Vagina (tissue), 2 donors: ENCODE measurements around the gene HIVEP1.

ENCODE experiments used
- POLR2AphosphoS5 ChIP-seq, 2 donors: sonication (generic); formaldehyde crosslinking; IDR thresholded peaks; one replicate each; pipeline ENCODE4 v1.9.0; 2017; ENCODE audit warnings: antibody characterized with exemption in 2 of 2, mild to moderate bottlenecking in 2 of 2, low read depth in 1 of 2; ENCODE audit not compliant: insufficient read depth in 1 of 2
- TF ChIP-seq, protein P1 (sequence below), 3 experiments: fragments of 450-650 bp in 2 of 3; fragments of 200-600 bp in 1 of 3; sonication (generic) in 1 of 3; IDR thresholded peaks; one replicate each; pipeline ENCODE4 v1.5.1; 2017 to 2019; ENCODE audit warnings: antibody characterized with exemption in 3 of 3, mild to moderate bottlenecking in 2 of 3, moderate library complexity in 2 of 3

DNA sequence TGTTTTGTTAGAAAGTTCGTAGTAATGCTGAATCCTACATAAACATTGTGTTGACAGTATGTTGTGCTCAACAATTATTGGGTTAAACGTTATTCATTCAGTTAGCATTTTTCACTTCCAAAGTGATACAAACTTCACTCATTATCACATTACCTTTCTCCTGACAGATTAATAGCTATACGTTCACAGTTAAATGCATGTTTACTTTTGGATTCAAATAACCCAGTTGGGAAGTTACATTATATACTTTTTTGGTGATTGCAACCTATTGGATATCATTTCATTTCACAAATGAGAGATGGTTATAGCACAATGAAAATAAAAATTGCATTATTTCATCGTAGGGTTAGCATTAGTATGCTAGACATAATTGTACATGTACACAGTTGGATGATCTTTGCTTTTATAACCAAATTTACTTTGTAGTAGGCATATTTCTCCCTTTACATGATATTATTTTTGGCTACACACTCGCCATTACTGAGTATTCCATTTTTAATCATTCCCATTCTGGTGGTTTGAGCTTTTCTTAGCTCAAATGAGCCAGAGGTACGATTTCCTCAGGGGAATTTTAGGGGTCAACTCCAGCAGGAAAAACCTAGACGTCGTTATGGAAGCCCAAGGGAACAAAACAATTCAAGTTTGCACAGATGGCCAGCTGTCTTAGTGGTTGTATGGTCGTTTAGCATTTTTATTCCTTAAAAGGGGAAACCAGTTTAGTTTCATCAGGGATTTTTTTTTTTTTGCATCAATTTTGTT is 2.1 kb upstream of the HIVEP1 start:
- TF ChIP-seq, protein P1, sequence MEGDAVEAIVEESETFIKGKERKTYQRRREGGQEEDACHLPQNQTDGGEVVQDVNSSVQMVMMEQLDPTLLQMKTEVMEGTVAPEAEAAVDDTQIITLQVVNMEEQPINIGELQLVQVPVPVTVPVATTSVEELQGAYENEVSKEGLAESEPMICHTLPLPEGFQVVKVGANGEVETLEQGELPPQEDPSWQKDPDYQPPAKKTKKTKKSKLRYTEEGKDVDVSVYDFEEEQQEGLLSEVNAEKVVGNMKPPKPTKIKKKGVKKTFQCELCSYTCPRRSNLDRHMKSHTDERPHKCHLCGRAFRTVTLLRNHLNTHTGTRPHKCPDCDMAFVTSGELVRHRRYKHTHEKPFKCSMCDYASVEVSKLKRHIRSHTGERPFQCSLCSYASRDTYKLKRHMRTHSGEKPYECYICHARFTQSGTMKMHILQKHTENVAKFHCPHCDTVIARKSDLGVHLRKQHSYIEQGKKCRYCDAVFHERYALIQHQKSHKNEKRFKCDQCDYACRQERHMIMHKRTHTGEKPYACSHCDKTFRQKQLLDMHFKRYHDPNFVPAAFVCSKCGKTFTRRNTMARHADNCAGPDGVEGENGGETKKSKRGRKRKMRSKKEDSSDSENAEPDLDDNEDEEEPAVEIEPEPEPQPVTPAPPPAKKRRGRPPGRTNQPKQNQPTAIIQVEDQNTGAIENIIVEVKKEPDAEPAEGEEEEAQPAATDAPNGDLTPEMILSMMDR (IDR thresholded peaks at IDR 0.05), result no peak
- TF ChIP-seq POLR2AphosphoS5 (IDR thresholded peaks at IDR 0.05; ENCODE audit: insufficient read depth in 1 of 2, low read depth in 1 of 2), result no peak
